ENCODE measurements around the gene RBP2. TPM values are rescaled to one million over a fixed set of nuclear protein-coding genes. Genes with fewer than 3 reads are reported as not detected.

RBP2 gene
- total and polyA plus RNA-seq, 2 experiments from 2014 or later = 123 to 295 TPM

GRCh38 chr3:139447486-139447885 is 28.8 kb downstream of the RBP2 start:
- H3K4me2 ChIP-seq = no peak overlapping the region
- H3K9me3 ChIP-seq (ENCODE audit: low read depth) = no peaks in the 10 kb centered on the region
- H3K27ac ChIP-seq = no peak overlapping the region
- H3K36me3 ChIP-seq (replicated peaks; ENCODE audit: insufficient read depth, low read depth) = no peaks in the 10 kb centered on the region
- no peaks in the 10 kb centered on the region for H3K9me2 ChIP-seq (replicated peaks; ENCODE audit: insufficient read depth)
- H3K4me3 ChIP-seq = no peak overlapping the region
- no peak overlapping the region for H2AFZ ChIP-seq
- no peak for DNase-seq (ENCODE audit: low spot score)
- peaks cover 4% of the 10 kb centered on the region for H3K4me1 ChIP-seq (ENCODE audit: insufficient read depth)
- TF ChIP-seq CTCF (IDR thresholded peaks at IDR 0.05; ENCODE audit: poor library complexity) (no peak), EZH2phosphoT487 (IDR thresholded peaks at IDR 0.05; ENCODE audit: low read depth, severe bottlenecking, unreplicated experiment) (no peak), EZH2 (IDR thresholded peaks at IDR 0.05; ENCODE audit: borderline replicate concordance) (no peak)
- H3K79me2 ChIP-seq = no peaks in the 10 kb centered on the region
- no peaks in the 10 kb centered on the region for H3K27me3 ChIP-seq
- no peaks in the 10 kb centered on the region for H4K20me1 ChIP-seq (ENCODE audit: insufficient read depth, poor library complexity, severe bottlenecking)

DNA sequence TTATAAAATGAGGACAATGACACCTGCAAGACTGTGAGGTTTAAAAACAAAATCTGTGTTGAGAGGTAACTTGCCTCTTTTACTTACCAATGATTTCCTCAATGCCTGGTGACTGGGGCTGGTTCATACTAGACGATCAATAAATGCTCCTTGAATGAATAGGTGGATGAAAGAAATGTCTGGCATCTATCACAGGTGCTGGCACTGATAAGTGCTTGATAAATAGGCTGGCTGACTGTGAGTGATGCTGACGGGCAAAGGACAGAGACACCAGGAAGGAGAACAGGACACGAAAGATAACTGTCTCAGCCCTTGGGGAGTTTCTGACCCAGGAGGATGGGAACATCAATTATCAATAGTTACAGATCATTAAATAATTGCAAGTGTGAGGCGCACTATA is 31.9 kb downstream of the RBP2 start:
- no peak for TF ChIP-seq EZH2 (IDR thresholded peaks at IDR 0.05; ENCODE audit: borderline replicate concordance)
- no peak for TF ChIP-seq CTCF (IDR thresholded peaks at IDR 0.05; ENCODE audit: poor library complexity)
- no peak for TF ChIP-seq EZH2phosphoT487 (IDR thresholded peaks at IDR 0.05; ENCODE audit: low read depth, severe bottlenecking, unreplicated experiment)
- Histone ChIP-seq H2AFZ (no peak overlapping the region), H3K36me3 (replicated peaks; ENCODE audit: insufficient read depth, low read depth) (no peaks in the 10 kb centered on the region), H3K4me3 (no peak overlapping the region), H3K4me2 (no peak overlapping the region), H3K79me2 (no peaks in the 10 kb centered on the region), H3K9me3 (ENCODE audit: low read depth) (no peaks in the 10 kb centered on the region), H3K27me3 (no peaks in the 10 kb centered on the region), H3K27ac (no peak overlapping the region), H3K4me1 (ENCODE audit: insufficient read depth) (peaks cover 10% of the 10 kb centered on the region), H3K9me2 (replicated peaks; ENCODE audit: insufficient read depth) (no peaks in the 10 kb centered on the region), H4K20me1 (ENCODE audit: insufficient read depth, poor library complexity, severe bottlenecking) (no peaks in the 10 kb centered on the region)
- no peak for DNase-seq (ENCODE audit: low spot score)
- WGBS (ENCODE audit: low lambda C conversion rate, missing lambda C conversion rate) = 86% methylated on average over 4 of the region's 4 CpGs

GRCh38 chr3:139443186-139443585 is 33.1 kb downstream of the RBP2 start:
- WGBS (ENCODE audit: low lambda C conversion rate, missing lambda C conversion rate) = 88% methylated on average over 7 of the region's 7 CpGs

More at GRCh38 chr3:139443186-139443585, 33.1 kb downstream of the RBP2 start:
- H3K27me3 ChIP-seq = no peaks in the 10 kb centered on the region
- no peak for DNase-seq (ENCODE audit: low spot score)
- no peaks in the 10 kb centered on the region for H3K9me3 ChIP-seq (ENCODE audit: low read depth)
- H3K27ac ChIP-seq = no peak overlapping the region
- no peaks in the 10 kb centered on the region for H4K20me1 ChIP-seq (ENCODE audit: insufficient read depth, poor library complexity, severe bottlenecking)
- no peak for TF ChIP-seq EZH2 (IDR thresholded peaks at IDR 0.05; ENCODE audit: borderline replicate concordance)
- TF ChIP-seq CTCF (IDR thresholded peaks at IDR 0.05; ENCODE audit: poor library complexity) = no peak
- TF ChIP-seq EZH2phosphoT487 (IDR thresholded peaks at IDR 0.05; ENCODE audit: low read depth, severe bottlenecking, unreplicated experiment) = no peak
- no peak overlapping the region for H3K4me2 ChIP-seq
- H3K4me3 ChIP-seq = no peak overlapping the region
- H3K9me2 ChIP-seq (replicated peaks; ENCODE audit: insufficient read depth) = no peaks in the 10 kb centered on the region
- no peaks in the 10 kb centered on the region for H3K79me2 ChIP-seq
- no peak overlapping the region for H2AFZ ChIP-seq
- H3K4me1 ChIP-seq (ENCODE audit: insufficient read depth) = peaks cover 10% of the 10 kb centered on the region
- no peaks in the 10 kb centered on the region for H3K36me3 ChIP-seq (replicated peaks; ENCODE audit: insufficient read depth, low read depth)

Measured in hepatocyte (in vitro differentiated cells).